SHP77 (cell line): Measurements from ENCODE around the gene SHISA5.
"Not testable (repeated sequence)": the region's sequence is repeated elsewhere in the genome, so short reads cannot be mapped to it uniquely, and the experiment has no call there.

ENCODE experiments used
- DNase-seq, 2 experiments: peaks; one replicate each; lab custom pipeline; 2025; lab: John Stamatoyannopoulos, UW

The SHISA5 gene

GRCh38 chr3:48519277-48519643 lies 15.3 kb upstream of the SHISA5 start:
- DNase-seq: no peak

- no peak for DNase-seq
Observed at GRCh38 chr3:48518638-48519276, 14.8 kb upstream of the SHISA5 start.

- no peak for DNase-seq
Observed at GRCh38 chr3:48518069-48518468, 14.1 kb upstream of the SHISA5 start.

GRCh38 chr3:48516571-48516970 lies 12.6 kb upstream of the SHISA5 start:
- no peak for DNase-seq

- DNase-seq: no peak
Observed at GRCh38 chr3:48514431-48515227, 10.7 kb upstream of the SHISA5 start.

- no peak for DNase-seq
Observed at GRCh38 chr3:48511551-48511950, 7.6 kb upstream of the SHISA5 start.

GRCh38 chr3:48507256-48508061 lies 3.5 kb upstream of the SHISA5 start:
- DNase-seq: peak; percentile 48 to 73

GRCh38 chr3:48505968-48506504 lies 2.1 kb upstream of the SHISA5 start:
- no peak for DNase-seq

- no peak for DNase-seq
Observed at GRCh38 chr3:48505146-48505545, 1.2 kb upstream of the SHISA5 start.

GRCh38 chr3:48503401-48504050 lies 448 bp downstream of the SHISA5 start:
- DNase-seq: no peak

- DNase-seq: no peak
Observed at GRCh38 chr3:48502728-48503168, 1.2 kb downstream of the SHISA5 start.

GRCh38 chr3:48502121-48502520 lies 1.9 kb downstream of the SHISA5 start:
- no peak for DNase-seq

GRCh38 chr3:48501196-48501595 lies 2.8 kb downstream of the SHISA5 start:
- DNase-seq: no peak

- no peak for DNase-seq
Observed at GRCh38 chr3:48500656-48501055, 3.3 kb downstream of the SHISA5 start.

- DNase-seq: no peak
Observed at GRCh38 chr3:48493203-48493501, 10.8 kb downstream of the SHISA5 start.

- no peak for DNase-seq
Observed at GRCh38 chr3:48492461-48493202, 11.3 kb downstream of the SHISA5 start.

GRCh38 chr3:48486952-48487351 lies 17.0 kb downstream of the SHISA5 start:
- no peak for DNase-seq

- not testable (repeated sequence) for DNase-seq
Observed at GRCh38 chr3:48482822-48483221, 21.2 kb downstream of the SHISA5 start.

GRCh38 chr3:48480891-48481290 lies 23.1 kb downstream of the SHISA5 start:
- not testable (repeated sequence) for DNase-seq

GRCh38 chr3:48478626-48479555 lies 25.1 kb downstream of the SHISA5 start:
- DNase-seq: no peak
